Smooth muscle cell (in vitro differentiated cells): ENCODE data around the gene TEAD4. TPM values are rescaled to one million over a fixed set of nuclear protein-coding genes. Genes with fewer than 3 reads are reported as not detected.

Experiments
- DNase-seq: peaks from one replicate; lab custom pipeline; 2025; ENCODE audit not compliant: unreplicated experiment; lab: John Stamatoyannopoulos, UW
- H2AFZ ChIP-seq: fragments of 200-600 bp; sonication (generic); 2 replicates; pipeline ENCODE4 v1.6.0; 2016; ENCODE audit warnings: antibody characterized with exemption, low read depth, mild to moderate bottlenecking
- H3F3A ChIP-seq: fragments of 200-600 bp; sonication (generic); 2 replicates; pipeline ENCODE4 v1.6.0; 2017; ENCODE audit warnings: antibody characterized with exemption, low read depth
- H3K27ac ChIP-seq: fragments of 200-600 bp; sonication (generic); 2 replicates; pipeline ENCODE4 v1.5.1; 2016; ENCODE audit warnings: low read depth, mild to moderate bottlenecking
- H3K27me3 ChIP-seq: fragments of 200-600 bp; sonication (generic); 2 replicates; pipeline ENCODE4 v1.6.1; 2016; ENCODE audit warnings: low read depth, mild to moderate bottlenecking
- H3K36me3 ChIP-seq: fragments of 200-600 bp; sonication (generic); 2 replicates; pipeline ENCODE4 v1.5.1; 2016; ENCODE audit warnings: low read depth
- H3K4me1 ChIP-seq: fragments of 200-600 bp; sonication (generic); 2 replicates; pipeline ENCODE4 v1.5.1; 2016; ENCODE audit warnings: low read depth
- H3K4me2 ChIP-seq: fragments of 200-600 bp; sonication (generic); 2 replicates; pipeline ENCODE4 v1.6.0; 2016; ENCODE audit warnings: mild to moderate bottlenecking
- H3K4me3 ChIP-seq: fragments of 200-600 bp; sonication (generic); 2 replicates; pipeline ENCODE4 v1.5.1; 2016; ENCODE audit warnings: mild to moderate bottlenecking
- H3K79me2 ChIP-seq: fragments of 200-600 bp; sonication (generic); 2 replicates; pipeline ENCODE4 v1.6.0; 2016; ENCODE audit warnings: low read depth, mild to moderate bottlenecking
- H3K9ac ChIP-seq: fragments of 200-600 bp; sonication (generic); 2 replicates; pipeline ENCODE4 v1.6.0; 2016; ENCODE audit warnings: low read depth
- H3K9me3 ChIP-seq: fragments of 200-600 bp; sonication (generic); replicated peaks from 2 replicates; pipeline ENCODE4 v1.5.1; 2016; ENCODE audit warnings: low read depth
- H4K20me1 ChIP-seq: fragments of 200-600 bp; sonication (generic); 2 replicates; pipeline ENCODE4 v1.6.0; 2016; ENCODE audit warnings: low read depth
- WGBS: methylation state at CpG from one replicate; pipeline ENCODE4 v1.1.7; 2016; ENCODE audit warnings: low lambda C conversion rate; 5-methylcytosine and 5-hydroxymethylcytosine counted together
- polyA plus RNA-seq: library from polyadenylated mRNA; unstranded; fragments of >200 nt; fragmentation: Nextera tagmentation; extraction: Ambion mirVana; gene quantifications from 2 replicates; pipeline ENCODE4 v1.2.1, GENCODE V29; 2016
- total RNA-seq: library from RNA; depleted of rRNA; stranded (reverse); fragments of >200 nt; gene quantifications from 2 replicates; pipeline ENCODE4 v1.2.3, GENCODE V29; 2014
- TF ChIP-seq, protein P1 (sequence below): fragments of 200-600 bp; sonication (generic); IDR thresholded peaks from 2 replicates; pipeline ENCODE4 v1.5.1; 2017; ENCODE audit warnings: borderline replicate concordance, mild to moderate bottlenecking, antibody characterized with exemption; ENCODE audit not compliant: insufficient read depth, poor library complexity, severe bottlenecking

The TEAD4 gene
- total and polyA plus RNA-seq, 2 experiments from 2014 or later, result 12.0 to 14.3 TPM

DNA sequence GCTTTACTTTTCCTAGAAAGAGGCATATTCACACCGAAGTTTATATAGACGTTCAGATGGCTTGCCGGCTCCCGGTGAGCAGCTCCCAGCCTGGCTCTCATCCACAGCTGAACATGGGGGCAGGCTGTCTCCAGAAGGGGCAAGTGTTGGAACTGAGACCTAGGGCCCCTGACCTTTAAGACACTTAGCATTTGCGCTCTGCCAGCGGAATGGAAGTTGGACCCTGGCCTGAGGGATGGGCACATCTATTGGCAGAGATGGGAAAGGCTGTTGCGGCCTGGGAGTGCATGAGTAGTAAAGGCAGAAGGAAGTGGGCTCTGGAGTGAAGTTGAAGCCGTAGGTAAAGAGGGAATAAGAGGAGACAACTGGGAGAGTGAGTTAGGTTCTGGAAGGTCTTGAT lies 63.8 kb downstream of the TEAD4 start:
- no peak overlapping the region for H3K9ac ChIP-seq
- H3K27me3 ChIP-seq, result no peaks in the 10 kb centered on the region
- H3K9me3 ChIP-seq, result no peaks in the 10 kb centered on the region
- WGBS, result 84% methylated on average over 8 of the region's 8 CpGs
- H4K20me1 ChIP-seq, result no peaks in the 10 kb centered on the region
- H2AFZ ChIP-seq, result no peak overlapping the region
- no peaks in the 10 kb centered on the region for H3K36me3 ChIP-seq
- no peak overlapping the region for H3K4me2 ChIP-seq
- no peak for DNase-seq
- H3K4me3 ChIP-seq, result no peak overlapping the region
- H3K4me1 ChIP-seq, result no peaks in the 10 kb centered on the region
- H3F3A ChIP-seq, result no peaks in the 10 kb centered on the region
- TF ChIP-seq, protein P1, sequence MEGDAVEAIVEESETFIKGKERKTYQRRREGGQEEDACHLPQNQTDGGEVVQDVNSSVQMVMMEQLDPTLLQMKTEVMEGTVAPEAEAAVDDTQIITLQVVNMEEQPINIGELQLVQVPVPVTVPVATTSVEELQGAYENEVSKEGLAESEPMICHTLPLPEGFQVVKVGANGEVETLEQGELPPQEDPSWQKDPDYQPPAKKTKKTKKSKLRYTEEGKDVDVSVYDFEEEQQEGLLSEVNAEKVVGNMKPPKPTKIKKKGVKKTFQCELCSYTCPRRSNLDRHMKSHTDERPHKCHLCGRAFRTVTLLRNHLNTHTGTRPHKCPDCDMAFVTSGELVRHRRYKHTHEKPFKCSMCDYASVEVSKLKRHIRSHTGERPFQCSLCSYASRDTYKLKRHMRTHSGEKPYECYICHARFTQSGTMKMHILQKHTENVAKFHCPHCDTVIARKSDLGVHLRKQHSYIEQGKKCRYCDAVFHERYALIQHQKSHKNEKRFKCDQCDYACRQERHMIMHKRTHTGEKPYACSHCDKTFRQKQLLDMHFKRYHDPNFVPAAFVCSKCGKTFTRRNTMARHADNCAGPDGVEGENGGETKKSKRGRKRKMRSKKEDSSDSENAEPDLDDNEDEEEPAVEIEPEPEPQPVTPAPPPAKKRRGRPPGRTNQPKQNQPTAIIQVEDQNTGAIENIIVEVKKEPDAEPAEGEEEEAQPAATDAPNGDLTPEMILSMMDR, result no peak
- no peak overlapping the region for H3K27ac ChIP-seq
- no peaks in the 10 kb centered on the region for H3K79me2 ChIP-seq

DNA sequence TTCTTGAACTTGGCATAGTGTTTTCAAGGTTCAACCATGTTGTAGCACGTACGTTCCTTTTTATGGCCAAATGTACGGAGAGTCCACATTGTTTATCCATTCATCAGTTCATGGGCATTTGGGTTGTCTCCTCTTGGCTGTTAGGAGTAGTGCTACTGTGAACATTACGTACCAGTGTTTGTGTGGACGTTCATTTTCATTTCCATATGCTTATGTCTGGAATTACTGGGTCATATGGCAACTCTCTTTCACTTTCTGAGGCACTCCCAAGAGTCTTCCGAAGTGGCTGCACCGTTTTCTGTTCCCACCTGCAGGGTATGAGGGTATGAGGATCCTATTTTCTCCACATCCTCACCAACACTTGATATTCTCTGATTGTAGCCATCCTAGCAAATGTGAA lies 68.9 kb downstream of the TEAD4 start:
- TF ChIP-seq, protein P1, result no peak
- Histone ChIP-seq H3K36me3 (no peaks in the 10 kb centered on the region), H3K27me3 (no peaks in the 10 kb centered on the region), H3K4me1 (no peaks in the 10 kb centered on the region), H3K4me3 (no peak overlapping the region), H3K9ac (no peak overlapping the region), H3F3A (no peaks in the 10 kb centered on the region), H3K79me2 (no peaks in the 10 kb centered on the region), H3K27ac (no peak overlapping the region), H3K9me3 (no peaks in the 10 kb centered on the region), H2AFZ (no peak overlapping the region), H3K4me2 (no peak overlapping the region), H4K20me1 (no peaks in the 10 kb centered on the region)
- 73% methylated on average over 7 of the region's 7 CpGs for WGBS
- DNase-seq, result no peak

DNA sequence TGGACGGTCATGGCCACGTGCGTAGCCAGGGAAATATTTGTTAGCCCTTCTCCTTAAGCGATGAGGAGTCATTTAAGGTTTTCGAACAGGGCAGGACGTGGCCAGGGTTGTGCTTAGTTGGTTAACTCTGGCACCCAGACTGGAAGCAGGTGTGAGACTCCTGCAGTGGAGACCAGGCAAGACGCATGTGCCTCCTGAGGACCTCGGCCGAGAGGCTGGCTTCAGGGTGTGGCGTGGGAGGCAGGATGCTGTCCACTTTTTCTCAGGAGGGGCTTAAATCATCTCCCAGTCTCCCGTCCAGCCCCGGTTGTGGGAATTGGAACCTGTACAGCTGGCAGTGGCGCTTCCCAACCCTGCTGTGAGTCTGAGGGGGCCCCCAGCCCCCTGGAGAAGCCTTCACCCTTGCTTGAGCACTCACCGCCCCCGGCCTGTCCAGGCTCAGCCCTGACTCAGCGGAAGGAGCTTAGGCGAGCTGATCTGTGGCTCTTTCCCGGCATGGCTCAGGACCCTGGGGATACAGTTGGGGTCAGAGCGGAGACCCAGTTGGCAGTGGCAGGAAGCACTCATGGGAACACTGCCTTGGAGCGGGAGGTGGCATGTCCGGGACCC lies 71.7 kb downstream of the TEAD4 start:
- Histone ChIP-seq H3K79me2 (no peaks in the 10 kb centered on the region), H3K4me3 (no peak overlapping the region), H3K9me3 (no peaks in the 10 kb centered on the region), H2AFZ (no peak overlapping the region), H3K27me3 (no peaks in the 10 kb centered on the region), H3K4me2 (peak overlapping the region; percentile 20), H3K27ac (peak overlapping the region; percentile 14), H3K9ac (no peak overlapping the region), H3F3A (no peaks in the 10 kb centered on the region), H3K36me3 (no peaks in the 10 kb centered on the region), H3K4me1 (peaks cover 2% of the 10 kb centered on the region), H4K20me1 (no peaks in the 10 kb centered on the region)
- TF ChIP-seq, protein P1, result no peak
- no peak for DNase-seq
- 69% methylated on average over 21 of the region's 21 CpGs for WGBS

DNA sequence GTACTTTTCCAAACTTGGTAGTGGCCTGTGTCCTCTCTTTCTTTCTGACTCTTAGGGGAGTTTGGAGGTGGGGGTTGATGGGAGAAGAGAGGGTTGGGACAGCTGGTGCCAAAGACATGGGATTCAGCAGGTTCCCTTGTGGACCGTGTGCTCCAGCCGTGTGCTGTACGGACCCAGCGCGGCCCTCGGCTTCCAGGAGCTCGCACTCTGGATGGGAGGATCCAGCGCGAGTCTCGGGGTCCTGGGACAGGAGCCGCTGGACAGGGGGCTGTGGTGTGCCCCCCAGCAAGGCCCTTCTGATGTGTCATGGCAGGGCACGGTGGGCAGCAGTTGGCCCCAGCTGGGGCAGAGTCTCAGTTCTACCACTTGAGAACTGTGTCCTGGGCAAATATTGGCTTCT lies 73.0 kb downstream of the TEAD4 start:
- Histone ChIP-seq H3K4me1 (peaks cover 4% of the 10 kb centered on the region), H3K36me3 (no peaks in the 10 kb centered on the region), H2AFZ (no peak overlapping the region), H3K4me3 (no peak overlapping the region), H3K4me2 (no peak overlapping the region), H3K9me3 (no peaks in the 10 kb centered on the region), H3K79me2 (no peaks in the 10 kb centered on the region), H4K20me1 (no peaks in the 10 kb centered on the region), H3K9ac (no peak overlapping the region), H3K27ac (no peak overlapping the region), H3K27me3 (no peaks in the 10 kb centered on the region), H3F3A (no peaks in the 10 kb centered on the region)
- TF ChIP-seq, protein P1, result no peak
- no peak for DNase-seq
- WGBS, result 96% methylated on average over 12 of the region's 12 CpGs
